Brain microvascular endothelial cell (primary cell): Measurements from ENCODE around the gene FUT8.
"Not testable (repeated sequence)": the region's sequence is repeated elsewhere in the genome, so short reads cannot be mapped to it uniquely, and the experiment has no call there.

ENCODE experiments used
- DNase-seq: peaks from one replicate; pipeline ENCODE4 v3.0.0-alpha.2; 2020
- H3K27ac ChIP-seq: fragments of 250-450 bp; sonication (Bioruptor Pico); 2 replicates; pipeline ENCODE4 v1.5.1; 2020; ENCODE audit warnings: mild to moderate bottlenecking, moderate library complexity
- H3K27me3 ChIP-seq: fragments of 250-450 bp; sonication (Bioruptor Pico); replicated peaks from 2 replicates; pipeline ENCODE4 v1.5.1; 2020; ENCODE audit warnings: mild to moderate bottlenecking
- H3K36me3 ChIP-seq: fragments of 250-450 bp; sonication (Bioruptor Pico); replicated peaks from 2 replicates; pipeline ENCODE4 v1.5.1; 2020; ENCODE audit warnings: mild to moderate bottlenecking
- H3K4me3 ChIP-seq: 2 replicates; pipeline ENCODE4 v1.5.1; 2011; ENCODE audit warnings: low read depth, mild to moderate bottlenecking, control low read depth, low read length, moderate library complexity
- in situ Hi-C: cut with HindIII; loops from 2 replicates; pipeline ENCODE4 v1.10.0; 2017; ENCODE audit warnings: low sequenced_read_pairs, low pct_ligation_motif_present
- TF ChIP-seq, protein P1 (sequence below): IDR thresholded peaks from 2 replicates; pipeline ENCODE4 v1.5.1; 2011; ENCODE audit warnings: low read depth, mild to moderate bottlenecking, moderate library complexity, low read length, control low read depth, inconsistent platforms; ENCODE audit errors: missing control alignments

FUT8 gene

DNA sequence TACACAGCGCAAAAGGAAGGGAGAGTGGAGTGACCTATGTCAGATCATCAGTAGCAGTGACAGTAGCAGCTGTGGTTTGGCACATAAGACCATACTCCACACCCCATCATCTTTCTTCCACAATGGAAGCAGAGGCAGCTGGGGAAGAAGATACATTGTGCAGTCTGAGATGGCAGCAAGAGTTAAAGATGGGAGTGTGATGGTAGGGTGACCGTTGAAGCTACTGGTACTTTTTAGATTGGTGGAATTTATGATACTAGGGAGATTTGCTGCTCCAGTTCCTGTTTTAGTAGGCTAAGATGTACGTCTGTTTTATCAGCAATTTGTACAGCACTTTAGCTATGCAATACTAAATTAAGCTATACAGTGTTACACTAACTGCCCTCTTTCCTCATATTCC lies 291.0 kb downstream of the FUT8 start:
- in situ Hi-C loops, result no loop called here
- TF ChIP-seq, protein P1, sequence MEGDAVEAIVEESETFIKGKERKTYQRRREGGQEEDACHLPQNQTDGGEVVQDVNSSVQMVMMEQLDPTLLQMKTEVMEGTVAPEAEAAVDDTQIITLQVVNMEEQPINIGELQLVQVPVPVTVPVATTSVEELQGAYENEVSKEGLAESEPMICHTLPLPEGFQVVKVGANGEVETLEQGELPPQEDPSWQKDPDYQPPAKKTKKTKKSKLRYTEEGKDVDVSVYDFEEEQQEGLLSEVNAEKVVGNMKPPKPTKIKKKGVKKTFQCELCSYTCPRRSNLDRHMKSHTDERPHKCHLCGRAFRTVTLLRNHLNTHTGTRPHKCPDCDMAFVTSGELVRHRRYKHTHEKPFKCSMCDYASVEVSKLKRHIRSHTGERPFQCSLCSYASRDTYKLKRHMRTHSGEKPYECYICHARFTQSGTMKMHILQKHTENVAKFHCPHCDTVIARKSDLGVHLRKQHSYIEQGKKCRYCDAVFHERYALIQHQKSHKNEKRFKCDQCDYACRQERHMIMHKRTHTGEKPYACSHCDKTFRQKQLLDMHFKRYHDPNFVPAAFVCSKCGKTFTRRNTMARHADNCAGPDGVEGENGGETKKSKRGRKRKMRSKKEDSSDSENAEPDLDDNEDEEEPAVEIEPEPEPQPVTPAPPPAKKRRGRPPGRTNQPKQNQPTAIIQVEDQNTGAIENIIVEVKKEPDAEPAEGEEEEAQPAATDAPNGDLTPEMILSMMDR, result no peak
- no peak overlapping the region for H3K27ac ChIP-seq
- H3K27me3 ChIP-seq, result no peaks in the 10 kb centered on the region
- no peaks in the 10 kb centered on the region for H3K36me3 ChIP-seq
- no peak overlapping the region for H3K4me3 ChIP-seq
- DNase-seq, result no peak

DNA sequence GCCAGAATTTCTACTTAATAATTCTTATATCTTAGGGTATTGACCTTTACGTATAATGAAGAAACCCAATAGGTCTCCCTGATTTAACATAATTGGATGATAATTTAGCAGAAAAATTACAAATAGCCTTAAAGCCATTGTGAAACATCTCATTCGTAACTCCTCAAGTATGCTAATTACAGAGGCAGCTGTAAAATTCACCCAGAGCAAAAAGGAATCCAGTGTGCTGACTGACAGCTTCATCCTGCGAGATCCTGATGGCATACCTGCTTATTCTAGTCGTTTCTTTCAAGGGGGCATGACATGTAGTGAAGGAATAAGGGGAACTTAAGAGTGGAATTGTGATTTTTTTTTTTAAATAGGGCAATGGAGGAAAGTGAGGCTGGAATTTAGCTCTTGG lies 291.5 kb downstream of the FUT8 start:
- H3K4me3 ChIP-seq, result no peak overlapping the region
- no peaks in the 10 kb centered on the region for H3K36me3 ChIP-seq
- H3K27me3 ChIP-seq, result no peaks in the 10 kb centered on the region
- in situ Hi-C loops, result no loop called here
- DNase-seq, result no peak
- TF ChIP-seq, protein P1, result no peak
- no peak overlapping the region for H3K27ac ChIP-seq

DNA sequence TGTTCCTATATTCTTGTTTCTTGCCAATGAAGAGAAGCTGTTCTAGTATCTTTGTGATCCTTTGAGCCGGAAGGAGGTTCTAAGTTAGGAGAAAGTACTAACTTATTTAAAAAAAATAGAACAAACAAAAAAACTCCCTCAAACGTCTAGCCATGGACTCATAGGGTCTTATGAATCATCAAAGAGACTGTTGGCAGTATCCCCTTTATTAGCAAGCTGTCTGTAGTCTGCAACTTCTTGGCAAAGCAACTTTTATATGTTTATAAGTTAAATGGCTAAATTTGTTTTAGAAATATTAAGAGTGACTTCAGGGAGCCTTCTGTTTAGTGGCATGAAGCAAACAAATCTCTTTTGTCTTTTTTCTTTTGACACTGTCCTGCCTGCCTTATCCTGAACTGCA lies 291.9 kb downstream of the FUT8 start:
- no peaks in the 10 kb centered on the region for H3K27me3 ChIP-seq
- H3K27ac ChIP-seq, result no peak overlapping the region
- H3K4me3 ChIP-seq, result no peak overlapping the region
- H3K36me3 ChIP-seq, result no peaks in the 10 kb centered on the region
- DNase-seq, result peak; percentile 11
- in situ Hi-C loops, result no loop called here
- TF ChIP-seq, protein P1, result no peak

DNA sequence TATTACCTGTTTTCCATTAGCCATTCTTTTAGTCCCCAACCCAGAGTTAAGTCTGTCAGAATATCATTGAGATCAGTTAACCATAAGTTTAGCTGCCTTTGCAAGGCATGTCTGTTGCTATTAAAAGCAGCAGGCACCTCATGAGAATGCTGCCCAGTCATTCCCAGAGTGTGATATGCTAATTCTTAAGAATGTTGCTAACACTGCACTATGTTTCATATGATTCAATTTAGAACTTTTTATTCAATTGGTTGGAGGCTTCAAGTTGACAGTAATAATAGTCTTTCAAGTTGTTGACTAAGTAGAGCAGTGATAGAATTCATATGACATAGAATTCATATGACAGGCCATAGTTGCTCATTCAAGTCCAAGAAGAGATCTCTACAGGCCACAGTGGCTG lies 292.3 kb downstream of the FUT8 start:
- H3K36me3 ChIP-seq, result no peaks in the 10 kb centered on the region
- TF ChIP-seq, protein P1, result no peak
- peak; percentile 6 for DNase-seq
- in situ Hi-C loops, result no loop called here
- no peak overlapping the region for H3K4me3 ChIP-seq
- H3K27ac ChIP-seq, result no peak overlapping the region
- no peaks in the 10 kb centered on the region for H3K27me3 ChIP-seq

DNA sequence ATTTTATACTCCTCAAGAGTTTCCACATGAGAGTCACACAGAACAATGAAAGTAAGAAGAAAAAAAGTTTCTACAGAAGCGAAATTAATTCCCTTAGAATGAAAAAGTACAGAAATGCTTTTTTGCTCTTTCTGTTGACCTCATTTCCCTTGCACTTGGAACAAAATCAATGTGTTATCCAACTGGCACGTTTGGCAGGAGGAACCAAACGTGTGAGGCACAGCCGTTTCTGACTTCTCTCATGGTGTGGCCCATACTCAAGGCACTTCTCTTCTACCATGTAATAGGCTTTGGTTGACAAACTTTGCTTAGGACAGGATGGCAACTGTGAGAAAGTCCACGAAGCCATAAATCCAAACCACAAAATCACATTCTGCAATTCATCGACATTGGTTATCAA lies 297.0 kb downstream of the FUT8 start:
- H3K4me3 ChIP-seq, result no peak overlapping the region
- no peaks in the 10 kb centered on the region for H3K36me3 ChIP-seq
- DNase-seq, result no peak
- H3K27me3 ChIP-seq, result no peaks in the 10 kb centered on the region
- in situ Hi-C loops, result no loop called here
- H3K27ac ChIP-seq, result no peak overlapping the region
- TF ChIP-seq, protein P1, result no peak

DNA sequence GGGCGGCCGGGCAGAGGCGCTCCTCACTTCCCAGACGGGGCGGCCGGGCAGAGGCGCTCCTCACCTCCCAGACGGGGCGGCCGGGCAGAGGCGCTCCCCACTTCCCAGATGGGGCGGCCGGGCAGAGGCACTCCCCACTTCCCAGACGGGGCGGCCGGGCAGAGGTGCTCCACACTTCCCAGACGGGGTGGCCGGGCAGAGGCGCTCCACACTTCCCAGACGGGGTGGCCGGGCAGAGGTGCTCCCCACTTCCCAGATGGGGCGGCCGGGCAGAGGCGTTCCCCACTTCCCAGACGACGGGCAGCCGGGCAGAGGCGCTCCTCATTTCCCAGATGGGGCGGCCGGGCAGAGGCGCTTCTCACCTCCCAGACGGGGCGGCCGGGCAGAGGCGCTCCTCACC lies 304.3 kb downstream of the FUT8 start:
- H3K27me3 ChIP-seq, H3K27ac ChIP-seq, DNase-seq, in situ Hi-C loops, H3K36me3 ChIP-seq, H3K4me3 ChIP-seq: not testable (repeated sequence)

DNA sequence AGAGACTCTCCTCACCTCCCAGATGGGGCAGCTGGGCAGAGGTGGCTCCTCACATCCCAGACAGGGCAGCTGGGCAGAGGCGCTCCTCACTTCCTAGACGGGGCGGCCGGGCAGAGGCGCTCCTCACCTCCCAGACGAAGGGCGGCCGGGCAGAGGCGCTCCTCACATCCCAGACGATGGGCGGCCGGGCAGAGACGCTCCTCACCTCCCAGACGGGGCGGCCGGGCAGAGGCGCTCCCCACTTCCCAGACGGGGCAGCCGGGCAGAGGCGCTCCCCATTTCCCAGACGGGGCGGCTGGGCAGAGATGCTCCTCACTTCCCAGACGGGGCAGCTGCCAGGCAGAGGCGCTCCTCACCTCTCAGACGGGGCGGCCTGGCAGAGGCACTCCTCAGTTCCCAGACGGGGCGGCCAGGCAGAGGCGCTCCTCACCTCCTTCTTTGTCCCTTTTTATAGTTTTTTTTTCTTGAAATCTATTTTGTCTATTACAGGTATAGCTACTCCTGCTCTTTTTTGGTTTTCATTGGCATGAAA lies 304.9 kb downstream of the FUT8 start:
- H3K27ac ChIP-seq, DNase-seq, H3K36me3 ChIP-seq, H3K4me3 ChIP-seq, H3K27me3 ChIP-seq, in situ Hi-C loops: not testable (repeated sequence)
